ENCODE measurements around the gene HIC1.

Gene HIC1

DNA sequence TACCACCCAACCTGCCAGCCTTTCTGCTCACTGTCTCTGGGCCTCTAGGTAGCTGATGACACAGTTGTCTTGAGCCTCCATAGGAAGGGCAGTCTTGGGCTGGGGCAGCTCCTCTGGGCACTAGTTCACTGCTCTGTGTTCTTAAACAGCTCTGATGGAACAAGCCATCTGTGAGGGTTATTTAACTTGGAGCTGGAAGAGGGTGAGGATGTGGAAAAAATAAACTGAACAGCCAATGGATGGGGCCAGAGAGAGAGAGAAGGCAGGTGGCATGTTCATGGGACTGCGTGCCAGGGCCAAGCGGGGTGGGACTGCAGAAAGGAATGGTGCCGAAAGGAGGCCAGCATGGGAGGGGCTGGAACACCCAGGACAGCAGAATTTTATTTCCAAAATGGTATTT, 52.6 kb downstream of the HIC1 start:
- no peak for DNase-seq

DNA sequence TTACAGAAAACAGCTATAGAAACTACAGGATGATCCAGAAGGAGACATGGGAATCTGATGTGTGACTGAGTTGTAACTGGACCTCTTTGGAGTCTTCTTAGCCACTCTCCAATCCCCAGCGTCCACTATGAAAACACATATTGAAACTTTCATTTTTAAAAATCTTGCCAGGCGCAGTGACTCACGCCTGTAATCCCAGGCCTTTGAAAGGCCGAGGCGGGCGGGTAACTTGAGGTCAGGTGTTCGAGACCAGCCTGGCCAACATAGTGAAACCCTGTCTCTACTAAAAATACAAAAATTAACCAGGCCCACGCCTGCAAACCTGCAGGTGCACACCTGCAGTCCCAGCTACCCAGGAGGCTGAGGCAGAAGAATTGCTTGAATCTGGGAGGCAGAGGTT, 53.3 kb downstream of the HIC1 start:
- no peak for DNase-seq

DNA sequence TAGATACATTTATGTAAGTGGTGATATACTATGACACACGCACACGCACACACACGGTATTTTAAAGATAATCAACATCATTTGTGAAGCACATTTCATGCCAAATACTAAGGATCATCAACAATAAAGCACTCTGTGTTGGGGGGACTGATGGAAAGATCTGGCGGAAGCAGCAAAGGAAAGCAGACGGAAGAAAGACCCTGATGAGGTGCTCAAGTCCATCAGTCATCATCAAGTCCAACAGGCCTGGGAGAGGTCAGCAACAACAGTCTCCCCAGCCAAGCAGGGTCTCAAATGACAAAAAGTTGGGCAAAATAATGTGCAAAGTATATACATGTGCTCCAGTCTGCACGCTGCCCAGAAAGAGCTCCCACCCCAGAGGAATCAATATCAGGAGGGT, 55.5 kb downstream of the HIC1 start:
- DNase-seq: no peak

DNA sequence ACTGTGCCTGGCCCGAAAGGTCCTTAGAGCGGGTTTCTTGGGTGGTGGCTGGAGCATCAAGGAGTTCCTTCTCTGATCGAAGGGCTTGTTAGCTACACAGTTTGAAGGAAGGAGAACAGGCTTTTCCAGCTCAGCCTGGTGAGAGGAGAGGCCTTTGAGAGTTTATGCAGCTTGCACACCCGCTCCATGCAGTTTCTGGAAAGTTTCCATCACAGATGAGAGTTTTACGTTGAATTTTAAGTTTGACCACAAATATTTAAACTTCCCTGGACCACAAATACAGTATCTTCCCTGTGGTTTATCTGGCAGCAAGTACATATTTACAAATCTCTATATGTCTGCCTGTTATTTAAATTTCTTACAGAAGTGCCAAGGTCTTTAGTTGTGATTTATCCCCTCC, 56.8 kb downstream of the HIC1 start:
- DNase-seq: no peak
